Measurements from ENCODE around the gene CCDC138.

CCDC138 gene

DNA sequence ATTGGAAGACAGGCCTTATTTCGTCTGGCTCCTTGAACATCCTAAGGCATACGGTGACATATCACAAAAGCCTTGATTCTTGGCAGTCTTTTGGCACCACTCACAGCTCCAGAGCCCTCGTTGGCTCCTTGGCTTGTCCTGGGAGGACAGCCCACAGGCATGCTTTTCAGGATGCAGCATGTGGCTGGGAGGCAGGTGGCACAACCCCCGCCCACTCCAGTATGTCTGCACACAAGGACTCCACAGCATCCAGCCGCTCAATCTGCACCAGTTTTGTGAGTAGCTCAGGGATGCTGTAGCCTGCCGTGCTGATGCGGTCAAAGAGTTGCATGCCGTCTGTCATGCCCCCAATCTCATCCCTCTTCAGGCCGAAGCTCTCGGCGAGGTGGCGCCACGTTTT lies 110.2 kb downstream of the CCDC138 start:
- no peak for DNase-seq (ENCODE audit: low read depth)

DNA sequence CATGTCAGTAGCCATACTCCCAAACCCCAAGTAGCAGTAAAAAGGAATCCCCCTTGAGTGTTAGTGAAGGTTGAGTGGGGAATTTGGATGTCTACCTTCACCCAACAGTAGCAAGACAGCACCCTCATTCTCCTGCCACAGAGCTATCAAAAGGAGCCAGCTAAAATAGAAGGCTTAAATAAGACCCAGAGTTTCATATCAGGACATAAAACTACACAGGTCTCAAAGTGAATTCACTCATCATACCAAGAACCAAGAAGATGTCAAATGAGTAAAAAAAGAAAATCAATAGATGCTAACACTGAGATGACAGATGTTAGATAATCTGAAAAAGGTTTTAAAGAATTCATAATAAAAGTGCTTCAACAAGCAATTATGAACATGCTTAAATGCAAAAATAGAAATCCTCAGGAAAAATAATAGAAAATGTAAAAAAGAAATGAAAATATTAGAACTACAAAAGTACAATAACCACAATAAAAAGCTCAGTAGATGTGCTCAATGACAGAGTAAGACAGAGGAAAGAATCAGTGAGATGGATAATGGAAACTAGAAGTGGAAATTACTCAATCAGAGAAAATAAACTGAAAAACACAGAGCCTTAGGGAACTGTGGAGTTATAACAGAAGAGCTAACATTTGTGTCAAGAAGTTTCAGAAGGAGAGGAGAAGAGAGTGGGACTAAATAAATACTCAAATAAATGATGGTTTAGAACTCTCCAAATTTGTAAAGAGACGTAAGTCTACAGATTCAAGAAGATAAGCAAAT lies 111.9 kb downstream of the CCDC138 start:
- DNase-seq (ENCODE audit: low read depth): no peak

DNA sequence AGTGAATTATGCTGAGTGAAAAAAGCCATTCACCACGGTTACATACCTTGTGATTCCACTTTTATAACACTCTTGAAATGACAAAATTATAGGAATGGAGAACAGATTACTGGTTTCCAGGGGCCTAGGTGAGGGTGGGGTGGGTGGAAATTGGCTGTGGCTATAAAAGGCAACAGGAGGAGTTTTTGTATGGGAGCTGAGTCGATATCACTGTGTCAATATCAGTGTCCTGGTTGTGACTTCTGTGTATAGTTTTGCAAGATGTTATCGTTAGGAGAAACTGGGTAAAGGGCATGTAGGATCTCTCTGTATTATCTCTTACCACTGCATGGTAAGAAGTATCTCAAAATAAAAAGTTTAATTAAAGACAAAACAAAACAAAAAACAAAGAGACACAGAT lies 118.1 kb downstream of the CCDC138 start:
- no peak for DNase-seq (ENCODE audit: low read depth)

DNA sequence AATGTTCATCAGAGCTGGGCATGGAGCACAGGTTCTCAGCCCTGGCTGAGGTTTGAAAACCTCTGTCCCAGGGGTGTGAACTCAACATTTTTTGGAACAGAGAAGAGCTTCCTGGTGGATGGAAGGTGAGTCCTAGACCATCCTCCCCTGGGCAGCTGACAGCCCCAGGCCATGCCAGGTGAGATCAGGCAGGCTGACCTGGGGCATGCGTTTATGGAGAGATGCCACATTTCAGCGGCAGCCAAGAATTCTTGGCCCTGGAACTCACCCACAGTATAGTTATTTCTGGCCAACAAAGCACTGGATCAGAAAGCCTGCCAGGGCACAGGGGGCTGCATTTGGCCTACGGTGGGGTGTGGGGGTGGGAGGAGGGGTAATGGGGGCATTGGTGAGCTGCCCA lies 118.6 kb downstream of the CCDC138 start:
- DNase-seq (ENCODE audit: low read depth): no peak

DNA sequence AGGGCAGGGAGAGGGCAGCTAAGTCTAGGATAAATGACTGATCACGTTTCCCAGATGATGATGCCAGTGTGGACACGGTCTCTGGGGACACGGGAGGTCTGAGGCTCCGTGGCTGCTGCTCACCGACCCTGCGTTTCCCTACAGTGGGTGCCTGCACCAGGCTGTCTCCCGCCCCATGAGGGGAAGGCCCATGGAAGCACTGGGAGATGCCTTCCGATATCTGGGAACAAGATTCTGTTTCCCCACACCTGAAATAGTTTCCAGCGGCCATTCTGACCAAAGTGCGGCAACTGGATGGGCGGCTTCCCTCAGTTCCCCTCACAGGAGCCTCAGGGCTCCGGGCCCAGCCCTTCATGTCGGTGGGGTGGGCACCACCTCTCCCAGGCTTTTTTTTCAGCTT lies 119.3 kb downstream of the CCDC138 start:
- no peak for DNase-seq (ENCODE audit: low read depth)

DNA sequence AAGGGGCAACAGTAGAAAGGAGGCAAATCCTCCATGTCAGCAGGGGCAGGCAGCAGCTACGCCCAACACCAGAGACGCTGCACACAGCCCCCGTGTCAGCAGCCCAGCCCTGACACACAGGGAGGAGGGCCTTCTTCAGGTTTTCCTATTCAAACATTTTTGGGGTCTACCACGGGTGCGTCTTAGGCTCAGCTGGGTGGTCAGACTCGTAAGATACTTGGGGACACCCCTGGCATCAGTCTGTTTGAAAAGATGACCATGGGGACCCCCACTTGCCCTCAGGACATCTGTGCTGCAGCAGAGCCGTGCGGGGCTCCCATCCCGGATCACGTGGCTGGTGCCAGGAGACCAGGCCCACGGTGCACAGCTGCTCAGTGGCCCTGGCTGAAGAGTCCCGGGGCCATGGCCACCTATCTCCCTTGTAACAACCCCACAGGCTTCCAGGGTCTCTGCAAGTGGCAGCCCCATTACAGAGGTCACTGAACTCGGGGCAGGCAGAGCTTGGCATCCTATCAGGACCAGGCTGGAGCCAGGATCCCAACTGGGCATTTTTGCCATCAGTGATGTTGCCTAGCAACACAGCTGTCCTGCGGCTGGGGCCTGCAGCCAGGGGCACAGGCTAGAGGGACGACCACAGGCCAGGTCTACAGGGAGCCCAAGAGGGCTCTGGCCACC lies 120.0 kb downstream of the CCDC138 start:
- no peak for DNase-seq (ENCODE audit: low read depth)

DNA sequence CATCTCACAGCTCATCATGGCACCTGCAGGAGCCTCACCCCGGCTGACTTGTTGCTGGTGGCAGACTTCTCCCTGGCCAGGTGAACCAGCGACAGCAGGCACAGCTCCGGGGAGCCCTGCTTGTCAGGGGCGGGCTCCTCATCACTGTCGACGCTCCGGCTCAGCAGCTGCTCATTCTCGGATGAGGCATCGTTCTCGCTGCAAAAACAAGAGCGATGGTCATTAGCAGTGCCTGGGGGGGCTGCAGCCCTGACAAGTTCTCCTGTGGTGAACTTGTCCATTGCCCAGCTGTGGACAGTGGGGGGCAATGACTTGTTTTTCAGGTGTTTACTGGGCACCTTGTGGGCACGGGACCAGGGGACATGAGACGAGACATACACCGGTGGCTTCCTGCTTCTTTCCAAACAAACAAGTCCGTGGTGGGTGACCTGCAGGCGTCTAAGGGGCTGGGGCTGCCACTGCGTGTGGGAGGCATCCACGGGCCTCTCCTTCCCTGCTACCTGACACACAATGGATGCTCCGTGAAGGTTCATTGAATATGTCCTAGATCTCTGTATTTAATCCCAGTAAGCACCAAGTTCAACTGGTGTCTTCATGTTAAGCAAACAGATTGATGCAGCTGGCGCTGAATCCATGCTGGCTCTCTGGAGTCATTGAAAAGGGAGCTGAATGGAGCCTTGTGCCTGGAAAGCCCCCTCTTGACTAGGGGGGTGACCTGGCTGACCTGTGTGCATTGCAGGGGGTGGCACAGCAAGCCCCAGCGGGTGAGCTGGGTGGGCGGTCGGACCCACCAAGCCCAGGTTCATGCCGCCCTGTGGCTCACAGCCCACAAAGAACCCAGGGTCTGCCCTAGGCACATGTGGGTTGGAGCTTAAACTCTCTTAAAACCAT lies 121.5 kb downstream of the CCDC138 start:
- no peak for DNase-seq (ENCODE audit: low read depth)

DNA sequence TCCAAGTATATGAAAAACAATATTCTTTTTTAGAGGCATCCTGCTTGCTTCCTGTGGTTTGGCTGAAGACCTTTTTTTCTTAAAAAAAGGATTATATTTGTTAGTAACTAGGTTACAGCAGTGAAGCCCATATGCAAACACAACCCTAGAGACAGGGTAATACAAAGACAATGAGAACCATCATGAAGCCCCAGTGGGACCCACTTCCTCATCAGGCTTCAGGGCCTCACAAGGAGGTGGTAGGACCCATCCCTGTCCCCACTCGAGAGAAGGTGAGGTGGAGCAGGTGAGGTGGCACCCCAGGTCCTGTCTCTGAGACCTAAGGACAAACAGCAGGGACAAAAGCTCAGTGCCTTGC lies 122.1 kb downstream of the CCDC138 start:
- DNase-seq (ENCODE audit: low read depth): no peak

DNA sequence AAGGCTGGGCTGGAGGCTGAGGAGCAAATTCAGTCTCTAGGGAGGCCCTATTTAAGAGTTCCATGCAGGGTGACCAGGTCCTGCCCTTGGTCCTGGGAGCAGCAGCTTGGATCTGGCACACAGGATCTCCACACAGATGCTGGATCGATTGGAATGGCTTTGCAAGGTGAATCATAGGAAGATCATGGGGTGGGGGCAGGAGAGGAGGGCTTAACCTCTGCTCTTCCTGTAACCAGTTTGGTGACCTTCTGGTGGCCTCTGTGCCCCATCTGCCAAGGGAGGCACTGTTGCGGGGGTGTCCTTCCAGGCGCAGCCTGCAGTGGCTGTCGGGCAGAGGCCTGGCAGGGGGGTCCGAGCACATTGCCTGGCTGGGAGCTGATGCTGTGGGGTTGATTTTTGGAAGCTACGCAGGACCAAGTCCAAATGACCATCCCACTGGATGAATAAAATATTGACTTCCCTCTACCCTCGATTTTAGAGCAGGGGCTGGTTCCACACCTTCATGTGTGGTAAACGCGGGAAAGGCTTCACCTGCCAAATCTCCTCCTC lies 122.8 kb downstream of the CCDC138 start:
- DNase-seq (ENCODE audit: low read depth): no peak

DNA sequence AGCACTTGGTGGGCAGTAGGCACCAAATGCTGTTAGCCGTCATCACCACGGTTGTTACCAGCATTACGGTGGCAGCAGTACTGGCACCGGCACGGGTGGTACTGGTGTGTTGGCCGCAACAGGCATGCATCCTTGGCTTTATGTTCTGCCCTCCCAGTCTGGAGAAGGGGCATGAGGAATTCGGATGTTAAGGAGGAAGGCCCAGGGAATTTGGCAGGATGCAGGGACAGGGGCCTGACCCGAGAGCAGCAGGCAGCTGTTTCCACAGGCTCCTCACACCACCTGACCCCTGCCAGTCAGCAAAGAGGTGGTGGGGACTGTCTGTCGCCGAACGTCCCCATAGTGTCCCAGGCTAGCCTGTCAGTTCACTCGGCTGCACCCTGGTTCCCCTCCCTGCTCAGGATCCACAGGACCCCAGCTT lies 123.5 kb downstream of the CCDC138 start:
- DNase-seq (ENCODE audit: low read depth): no peak

DNA sequence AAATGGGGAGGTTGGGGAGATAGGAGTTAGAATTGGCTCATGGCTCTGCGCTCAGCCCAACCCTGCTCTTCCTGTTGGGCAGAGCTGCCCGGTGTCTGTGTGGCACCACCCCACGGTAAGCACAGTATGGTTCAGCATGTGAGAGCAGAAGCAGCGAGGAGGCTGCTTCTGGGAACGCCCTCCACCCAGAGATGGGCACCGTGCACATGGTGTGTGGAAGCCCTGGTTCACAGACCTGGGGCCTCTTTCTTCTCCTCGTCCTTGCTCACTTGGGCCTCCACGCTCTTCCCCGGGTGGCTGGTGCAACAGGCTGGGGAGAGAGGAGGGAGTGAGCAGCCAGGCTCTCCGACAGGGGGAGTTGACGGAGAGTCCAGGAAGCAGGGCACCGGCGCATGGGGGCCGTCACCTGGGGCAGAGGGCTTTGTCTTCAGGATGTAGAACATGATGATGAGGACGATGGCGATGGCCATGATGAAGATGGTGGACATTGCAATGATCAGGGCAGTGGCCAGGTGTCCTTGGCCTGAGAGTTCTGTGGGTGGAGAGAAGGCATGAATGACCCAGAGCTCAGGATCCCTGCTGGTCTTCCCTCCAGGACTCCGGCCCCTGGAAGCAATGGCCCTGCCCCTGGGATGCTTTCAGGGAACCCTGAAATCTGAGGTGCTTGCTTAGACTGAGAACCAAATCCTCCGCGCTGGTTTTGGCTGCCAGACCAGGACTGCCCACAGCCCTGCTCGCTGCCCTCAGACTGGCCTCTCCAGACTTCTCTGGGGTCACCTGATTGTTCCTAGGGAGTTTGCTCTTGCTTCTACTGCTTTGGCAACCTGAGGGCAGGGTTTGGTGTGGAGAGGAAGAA lies 124.2 kb downstream of the CCDC138 start:
- DNase-seq (ENCODE audit: low read depth): no peak

DNA sequence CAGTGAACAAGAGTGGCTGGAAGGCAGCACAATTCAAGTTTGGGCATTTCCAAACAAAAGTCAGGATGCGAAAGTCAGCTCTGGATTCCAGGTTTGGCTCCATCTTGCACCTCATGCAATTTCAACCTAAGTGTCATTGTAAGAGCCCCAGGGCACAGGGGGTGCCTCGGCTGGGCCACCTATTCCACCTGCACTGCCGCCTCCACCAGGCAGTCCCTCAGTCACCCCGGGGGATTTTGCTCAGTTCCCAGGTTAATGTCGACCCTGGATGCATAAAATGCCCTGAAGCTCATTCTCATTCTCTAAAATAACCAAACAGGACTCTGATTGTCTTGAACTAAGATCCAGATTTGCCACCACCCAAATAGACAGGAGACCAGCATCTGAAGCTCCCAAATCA lies 124.8 kb downstream of the CCDC138 start:
- no peak for DNase-seq (ENCODE audit: low read depth)

DNA sequence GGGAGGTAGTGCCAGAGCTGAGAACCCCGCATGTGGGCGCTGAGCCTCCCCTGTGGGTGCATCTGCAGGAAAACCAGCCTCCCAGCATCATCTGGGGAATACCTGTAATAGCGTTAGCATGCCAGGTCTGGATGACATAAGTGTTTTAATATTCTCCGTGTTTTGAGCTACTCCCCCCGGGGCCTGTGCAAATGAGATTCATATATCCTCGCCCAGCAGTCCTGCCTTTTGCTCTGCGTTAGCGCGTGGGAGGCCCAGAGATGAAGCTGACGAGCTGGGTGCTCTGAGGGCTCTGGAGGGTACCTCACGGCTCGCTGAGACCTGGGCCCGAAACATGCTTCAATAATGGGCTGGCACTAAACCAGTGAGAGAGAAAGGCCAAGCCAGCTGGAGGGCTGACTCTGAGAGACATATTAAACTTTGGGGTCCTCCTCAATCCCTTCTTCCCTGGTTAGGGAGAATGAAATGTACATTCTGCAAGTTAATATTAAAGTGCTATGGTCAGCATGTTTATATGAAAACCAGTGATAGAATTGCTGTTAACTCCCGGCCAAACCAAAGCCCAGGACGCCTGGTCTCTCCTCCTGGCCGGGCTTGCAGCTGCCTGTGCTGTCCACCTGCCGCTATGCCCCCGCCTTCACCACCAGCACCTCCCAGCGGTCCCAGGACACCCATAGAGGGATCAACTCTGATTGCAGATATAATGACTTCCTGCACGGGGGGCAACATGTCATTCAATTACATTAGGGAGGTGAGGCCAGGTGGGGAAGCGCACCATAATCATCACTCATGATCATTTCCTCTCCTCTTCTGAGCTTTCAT lies 125.4 kb downstream of the CCDC138 start:
- no peak for DNase-seq (ENCODE audit: low read depth)

DNA sequence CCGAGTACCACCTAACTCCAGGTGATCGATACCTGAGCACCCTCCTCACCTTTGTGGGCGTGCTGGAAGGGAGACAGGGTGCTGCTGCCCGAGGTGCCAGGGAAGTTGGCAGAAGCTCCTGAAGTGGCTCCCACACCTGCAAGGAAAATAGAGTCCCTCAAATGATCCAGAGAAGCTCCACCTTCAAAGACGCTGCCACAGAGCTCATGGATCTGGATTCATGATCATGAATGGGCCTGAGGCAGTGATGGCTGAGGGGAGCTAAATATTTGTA lies 126.0 kb downstream of the CCDC138 start:
- DNase-seq (ENCODE audit: low read depth): no peak

DNA sequence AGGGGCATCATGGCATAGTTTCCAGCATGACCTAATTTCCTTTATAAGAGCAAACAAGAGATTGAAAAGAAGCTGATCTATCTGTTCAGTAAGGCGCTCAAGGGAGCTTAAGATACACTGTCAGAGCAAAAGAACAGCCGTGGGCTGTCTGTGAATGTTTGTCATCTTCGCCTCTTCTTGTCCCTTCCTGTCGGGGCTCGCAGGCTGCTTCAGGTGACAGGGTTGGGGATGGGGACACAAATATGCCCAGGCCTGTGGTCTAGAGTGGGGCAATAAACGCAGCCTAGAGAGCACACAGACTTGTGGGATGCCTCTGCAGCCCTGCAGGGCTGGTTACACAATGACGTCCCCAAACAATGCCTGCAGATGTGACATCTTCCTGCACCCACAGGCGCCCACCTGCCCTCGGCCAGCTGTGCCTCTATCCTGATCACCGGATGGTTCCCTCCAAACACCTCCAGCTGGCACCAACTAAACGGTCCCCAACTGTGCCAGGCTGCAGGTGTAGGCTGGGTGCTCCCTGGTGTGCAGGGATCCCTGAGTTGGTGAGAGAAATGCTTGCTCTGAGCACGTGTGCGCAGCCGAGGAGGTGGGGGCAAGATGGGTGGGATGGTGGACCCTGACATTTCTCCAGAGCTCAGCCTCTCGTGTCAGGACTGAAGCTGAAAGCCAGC lies 129.7 kb downstream of the CCDC138 start:
- DNase-seq (ENCODE audit: low read depth): no peak

DNA sequence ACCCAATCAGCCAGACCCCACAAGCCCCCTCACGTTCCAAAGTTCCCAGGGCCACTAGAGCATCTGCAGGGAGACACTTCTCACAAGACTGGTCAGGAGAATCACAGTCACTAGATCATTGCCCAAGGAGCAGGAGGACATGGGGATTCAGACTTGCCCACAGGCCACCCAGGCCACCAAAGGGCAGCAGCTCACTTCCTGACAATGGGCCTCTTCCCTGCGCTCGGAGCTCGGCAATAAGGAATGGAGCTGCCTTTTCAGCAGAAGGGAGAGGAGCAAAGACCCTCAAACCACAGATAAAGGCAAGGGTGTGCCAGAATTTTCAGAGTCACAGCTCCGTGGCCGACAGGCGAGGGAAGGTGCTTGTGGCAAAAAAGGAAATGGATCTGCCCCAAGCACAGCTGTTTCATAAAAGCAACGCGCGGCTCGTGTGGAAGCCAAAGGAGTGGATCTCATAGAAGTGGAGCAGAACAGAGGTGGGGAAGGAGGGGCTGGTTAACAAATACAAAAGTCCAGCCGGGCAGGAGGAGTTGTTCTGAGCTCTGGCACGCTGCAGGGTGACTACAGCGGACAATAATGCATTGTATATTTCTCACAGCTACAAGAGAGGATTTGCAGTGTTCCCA lies 130.3 kb downstream of the CCDC138 start:
- no peak for DNase-seq (ENCODE audit: low read depth)

DNA sequence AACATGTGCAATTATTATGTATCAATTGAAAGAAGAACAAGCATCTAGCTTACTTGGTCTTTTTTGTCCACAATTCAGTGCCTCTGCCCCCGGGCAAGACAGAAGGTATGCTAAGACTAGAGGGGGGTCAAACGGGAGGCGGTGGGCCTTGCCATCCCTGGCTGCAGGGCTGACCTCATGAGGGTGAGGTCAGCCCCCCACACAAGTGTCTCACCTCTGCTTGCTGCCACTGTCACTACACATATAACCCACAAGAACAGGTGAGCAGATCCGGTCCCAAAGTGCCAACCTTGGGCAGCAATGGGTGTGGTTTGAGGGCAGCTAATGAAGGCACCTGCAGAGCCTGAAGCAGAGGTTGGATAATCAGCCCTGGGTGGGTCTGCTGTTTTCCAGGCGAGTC lies 131.0 kb downstream of the CCDC138 start:
- DNase-seq (ENCODE audit: low read depth): no peak

DNA sequence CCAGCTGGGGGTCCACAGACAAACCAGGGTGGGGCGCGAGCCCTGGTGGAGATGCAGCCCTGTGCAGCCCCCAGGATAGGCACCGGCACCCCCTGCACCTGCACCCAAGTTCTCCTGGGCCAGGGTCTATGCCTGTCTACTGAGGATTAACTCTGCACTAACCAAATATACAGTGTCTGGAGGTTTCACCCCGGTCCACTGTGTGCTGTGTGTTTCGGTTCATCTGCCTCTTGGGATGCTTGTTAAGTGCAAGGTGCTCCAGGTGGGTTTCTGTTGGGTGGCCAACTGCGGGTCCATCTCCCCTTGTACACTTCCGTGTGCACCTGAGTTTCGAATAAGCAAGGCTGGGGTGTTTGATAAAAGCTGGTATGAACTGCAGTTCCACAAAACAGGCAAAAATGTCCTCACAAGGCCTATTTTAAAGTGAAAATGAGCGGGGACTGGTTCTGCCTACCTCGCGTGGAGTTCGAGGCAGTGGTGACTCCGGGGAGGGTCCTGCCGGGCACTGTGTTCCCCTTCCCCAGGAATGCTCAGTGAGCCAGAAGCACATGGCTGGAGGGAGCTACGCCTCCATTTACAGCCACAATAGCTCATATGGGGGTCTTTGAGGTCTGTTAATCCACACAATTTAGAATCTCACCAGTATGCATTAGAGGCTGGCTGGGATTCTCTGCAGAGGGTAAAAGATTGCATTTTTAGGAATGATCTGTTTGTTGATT lies 131.7 kb downstream of the CCDC138 start:
- no peak for DNase-seq (ENCODE audit: low read depth)

DNA sequence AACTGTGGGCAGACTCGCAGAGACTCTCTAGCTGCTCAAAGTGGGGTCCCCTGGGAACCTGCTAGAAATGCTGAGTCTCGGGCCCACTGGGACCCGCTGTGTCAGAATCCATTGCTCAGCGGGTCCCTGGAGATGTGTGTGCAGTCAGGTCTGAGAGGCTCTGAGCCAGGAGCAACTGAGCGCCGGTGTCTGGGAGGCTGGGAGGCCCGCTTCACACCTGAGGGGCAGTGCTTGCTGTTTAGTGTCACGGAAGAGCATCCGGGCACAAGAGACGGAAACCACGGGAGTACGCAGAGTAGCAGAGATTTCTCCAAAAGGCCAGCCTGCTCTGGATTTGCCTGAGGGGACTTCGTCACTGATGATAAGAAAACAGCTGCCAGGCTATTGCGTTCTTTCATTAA lies 132.4 kb downstream of the CCDC138 start:
- DNase-seq (ENCODE audit: low read depth): no peak

Data from stimulated activated CD8-positive, alpha-beta memory T cell treated with anti-CD3 and anti-CD28 coated beads, Interleukin-12 subunit alpha, Interleukin-12 subunit beta, amount 100 ng/mL, for 4 hours (primary cell).